Immature natural killer cell (primary cell): ENCODE data around the gene RPL29. TPM values are rescaled to one million over a fixed set of nuclear protein-coding genes. Genes with fewer than 3 reads are reported as not detected.

ENCODE experiments used
- DNase-seq, 3 donors: peaks; one replicate each; pipeline ENCODE4 v3.0.0; 2022; ENCODE audit warnings: mixed read lengths in 1 of 3
- H3K27ac Mint-ChIP-seq, 6 donors: one replicate each; pipeline ENCODE4 v1.8.0; 2020; ENCODE audit warnings: mixed read lengths in 6 of 6, mild to moderate bottlenecking in 5 of 6, inconsistent platforms in 4 of 6, moderate library complexity in 3 of 6
- H3K27me3 Mint-ChIP-seq, 3 donors: one replicate each; pipeline ENCODE4 v1.8.0; 2020 to 2021; ENCODE audit warnings: low read depth in 3 of 3, mild to moderate bottlenecking in 3 of 3, mixed read lengths in 3 of 3, moderate library complexity in 3 of 3, inconsistent platforms in 1 of 3
- H3K36me3 Mint-ChIP-seq, 3 donors: one replicate each; pipeline ENCODE4 v1.8.0; 2020; ENCODE audit warnings: mixed read lengths in 3 of 3, inconsistent platforms in 2 of 3, mild to moderate bottlenecking in 2 of 3
- H3K4me1 Mint-ChIP-seq, 2 donors: one replicate each; pipeline ENCODE4 v1.8.0; 2020; ENCODE audit warnings: inconsistent platforms in 2 of 2, mild to moderate bottlenecking in 2 of 2, mixed read lengths in 2 of 2, moderate library complexity in 1 of 2
- H3K4me3 Mint-ChIP-seq, 5 donors: one replicate each; pipeline ENCODE4 v1.8.0; 2020; ENCODE audit warnings: mild to moderate bottlenecking in 5 of 5, mixed read lengths in 5 of 5, inconsistent platforms in 3 of 5, moderate library complexity in 3 of 5
- H3K9me3 Mint-ChIP-seq, 6 donors: one replicate each; pipeline ENCODE4 v1.8.0; 2020; ENCODE audit warnings: mild to moderate bottlenecking in 6 of 6, mixed read lengths in 6 of 6, inconsistent platforms in 4 of 6, moderate library complexity in 3 of 6
- polyA plus RNA-seq, 3 donors: library from polyadenylated mRNA; unstranded; fragments of 300-500 nt; fragmentation: Illumina TruSeq; gene quantifications; one replicate each; pipeline ENCODE4 v1.2.3, GENCODE V29; 2021

Gene RPL29
- polyA plus RNA-seq, 3 donors from 2014 or later, result 501 to 1,073 (median 800) TPM

DNA sequence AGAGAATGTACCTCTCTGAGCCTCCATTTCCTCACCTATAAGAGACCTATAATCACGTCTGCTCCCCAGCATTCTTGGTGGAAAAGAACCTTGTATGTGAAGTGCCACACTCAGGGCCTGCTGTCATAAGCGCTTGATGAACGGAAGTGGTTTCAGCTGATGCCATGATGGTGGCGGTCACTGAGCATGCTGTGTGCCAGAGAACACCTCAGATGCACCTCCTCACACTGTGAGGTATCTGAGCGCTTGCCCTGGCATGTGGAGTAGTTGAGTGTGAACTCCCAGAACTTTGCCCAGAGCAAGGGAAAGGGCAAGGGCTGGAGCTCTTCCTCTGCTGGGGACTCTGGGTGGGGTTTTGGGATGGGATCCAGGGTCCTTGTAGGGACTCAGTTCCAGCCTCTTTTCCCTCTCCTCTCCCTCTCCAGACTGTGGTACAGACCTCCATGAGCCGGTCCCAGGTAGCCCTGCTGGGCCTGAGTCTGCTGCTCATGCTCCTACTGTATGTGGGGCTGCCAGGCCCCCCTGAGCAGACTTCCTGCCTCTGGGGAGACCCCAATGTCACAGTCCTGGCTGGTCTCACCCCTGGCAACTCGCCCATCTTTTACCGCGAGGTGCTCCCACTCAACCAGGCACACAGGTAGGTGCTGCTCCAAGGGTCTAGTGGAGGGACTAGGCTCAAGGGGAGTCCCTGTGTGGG lies 18.1 kb downstream of the RPL29 start:
- H3K27ac Mint-ChIP-seq, result peak overlapping the region; percentile 11 to 89 (median 64)
- H3K4me1 Mint-ChIP-seq, result peaks cover 52 to 54% of the 10 kb centered on the region in 2 donors
- H3K27me3 Mint-ChIP-seq, result peaks cover 2 to 19% (median 6%) of the 10 kb centered on the region in 3 donors
- DNase-seq, result peak in 1 of 3 donors; percentile 39
- H3K4me3 Mint-ChIP-seq, result peak overlapping the region; percentile 22 to 77 (median 65)
- H3K9me3 Mint-ChIP-seq, result peaks cover 0 to 1% (median 0%) of the 10 kb centered on the region in 6 donors
- H3K36me3 Mint-ChIP-seq, result no peaks in the 10 kb centered on the region

DNA sequence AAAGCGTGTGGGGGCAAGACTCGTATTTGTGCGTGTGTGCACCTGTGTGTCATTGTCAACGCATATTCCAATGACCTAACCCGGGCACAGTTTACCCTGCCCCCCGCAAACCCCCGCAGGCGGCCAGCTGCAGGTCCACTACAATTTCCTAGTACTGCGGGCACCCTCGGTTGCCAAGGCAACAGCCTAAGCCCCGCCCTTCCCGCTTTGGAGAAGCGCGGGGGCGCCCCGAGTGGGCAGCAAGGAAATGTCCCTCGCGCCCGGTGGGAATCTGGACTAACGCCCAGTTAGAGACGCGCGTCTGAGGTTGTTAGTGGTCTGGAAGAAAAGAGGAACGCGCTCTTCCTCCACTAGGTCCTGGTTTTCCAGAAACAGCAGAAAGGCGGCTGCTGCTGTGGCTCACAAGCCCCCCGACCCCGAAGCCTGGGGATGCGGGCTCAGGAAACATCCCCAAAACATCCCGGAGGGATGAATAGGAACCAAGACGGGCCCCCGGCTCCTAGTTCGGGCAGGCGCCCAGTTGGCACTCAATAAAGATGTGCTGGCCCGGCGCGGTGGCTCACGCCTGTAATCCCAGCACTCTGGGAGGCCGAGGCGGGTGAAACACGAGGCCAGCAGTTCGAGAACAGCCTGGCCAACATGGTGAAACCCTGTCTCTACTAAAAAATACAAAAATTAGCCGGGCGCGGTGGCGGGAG lies 19.7 kb downstream of the RPL29 start:
- Mint-ChIP-seq H3K27me3 (peaks cover 3 to 12% (median 5%) of the 10 kb centered on the region in 3 donors), H3K4me3 (peak overlapping the region; percentile 89 to 98 (median 90))

DNA sequence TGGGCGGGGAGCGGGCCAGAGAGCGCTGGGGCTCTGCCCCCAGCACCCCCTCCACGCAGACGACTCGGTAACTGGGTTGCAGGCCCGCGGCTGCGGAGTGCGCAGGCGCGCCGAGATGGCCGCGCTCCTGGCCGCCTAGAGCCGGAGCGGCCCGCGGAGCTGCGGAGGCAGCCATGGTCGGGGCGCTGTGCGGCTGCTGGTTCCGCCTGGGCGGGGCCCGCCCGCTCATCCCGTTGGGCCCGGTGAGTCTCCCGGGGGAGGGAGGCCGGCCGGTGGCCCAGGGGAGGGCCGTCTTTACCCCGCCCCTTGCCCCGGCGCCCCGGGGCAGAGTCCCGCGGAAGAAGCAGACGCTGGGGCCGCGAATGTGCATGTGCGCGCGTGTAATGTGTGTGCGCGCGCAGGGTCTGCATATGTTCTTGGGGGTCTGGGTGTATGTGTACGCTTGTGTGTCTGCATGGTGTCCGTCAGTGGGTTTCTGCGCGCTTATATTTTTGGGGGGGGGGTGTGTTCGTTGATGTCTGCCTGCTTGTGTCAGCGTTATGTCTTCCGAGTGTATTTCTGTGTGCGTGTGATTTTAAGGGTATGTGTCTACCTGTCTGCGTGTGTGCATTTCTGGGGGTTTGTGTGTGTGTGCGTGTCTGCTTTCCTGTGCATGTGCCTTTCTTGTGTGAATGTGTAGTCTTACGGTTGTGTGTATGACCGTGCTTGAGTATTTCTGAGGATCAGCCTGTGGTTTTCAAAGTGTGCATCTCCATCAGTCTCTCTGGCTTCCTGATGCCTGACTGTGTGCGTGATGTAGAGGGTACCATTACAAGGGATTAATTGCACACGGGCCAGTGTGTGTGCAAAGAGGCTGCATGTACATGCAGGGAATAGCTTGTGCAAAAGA lies 20.5 kb downstream of the RPL29 start, which contains the start of gene ABHD14A:
Gene ABHD14A (plus strand): TSS at position 102 of the 889 bp plus-strand sequence. CDS start 72 bp downstream, at position 174.
- Mint-ChIP-seq H3K27me3 (peaks cover 3 to 9% (median 5%) of the 10 kb centered on the region in 3 donors), H3K4me3 (peak within 1 kb of the TSS; percentile 95 to 98 (median 96)), H3K9me3 (peaks cover 0 to 1% (median 0%) of the 10 kb centered on the region in 6 donors), H3K27ac (peak within 1 kb of the TSS; percentile 85 to 94 (median 92)), H3K36me3 (no peaks in the 10 kb centered on the region), H3K4me1 (peaks cover 36 to 41% of the 10 kb centered on the region in 2 donors)
- peak; percentile 77 to 81 (median 80) for DNase-seq

More for the DNA sequence above, 19.7 kb downstream of the RPL29 start:
- H3K36me3 Mint-ChIP-seq, result no peaks in the 10 kb centered on the region
- H3K27ac Mint-ChIP-seq, result peak overlapping the region in 5 of 6 donors; percentile 42 to 88 (median 74)
- peak; percentile 43 to 47 (median 47) for DNase-seq
- H3K9me3 Mint-ChIP-seq, result peaks cover 0 to 1% (median 0%) of the 10 kb centered on the region in 6 donors
- H3K4me1 Mint-ChIP-seq, result peaks cover 38 to 43% of the 10 kb centered on the region in 2 donors

DNA sequence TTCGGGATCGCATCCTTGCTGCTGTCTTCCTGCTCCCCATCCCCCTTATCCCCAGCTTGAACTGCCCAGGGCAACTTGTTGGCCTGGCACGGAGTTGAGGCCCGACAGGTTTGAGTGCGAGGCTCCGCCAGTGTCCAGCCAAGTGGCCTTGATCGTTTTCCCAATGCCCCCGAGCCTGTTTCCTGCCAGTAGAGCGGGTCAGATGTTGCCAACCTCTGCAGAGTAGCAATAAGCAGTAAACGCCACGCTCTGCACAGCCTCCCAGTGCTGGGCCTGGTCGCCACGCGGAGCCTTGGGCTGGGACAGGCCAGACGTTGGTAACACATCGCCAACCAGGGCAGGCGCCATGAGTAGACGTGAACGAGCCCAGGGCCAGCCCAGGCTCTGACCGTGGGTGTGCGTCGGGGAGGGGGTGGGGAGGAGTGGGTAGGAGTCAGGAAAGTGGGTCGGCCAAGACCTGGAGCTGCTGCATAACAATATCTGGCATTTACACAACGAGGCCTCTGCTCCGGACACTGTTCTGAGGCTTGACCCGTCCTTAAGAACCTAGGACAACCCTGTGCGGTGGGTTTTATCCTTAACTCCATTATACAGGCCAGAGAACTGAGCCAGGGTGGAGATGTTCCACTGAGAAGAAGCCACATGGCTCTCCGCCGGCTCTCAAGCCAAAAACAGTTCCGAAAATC lies 21.3 kb downstream of the RPL29 start:
- no peaks in the 10 kb centered on the region for H3K36me3 Mint-ChIP-seq
- H3K27ac Mint-ChIP-seq, result peak overlapping the region; percentile 85 to 94 (median 92)
- H3K9me3 Mint-ChIP-seq, result peaks cover 0 to 1% (median 0%) of the 10 kb centered on the region in 6 donors
- H3K4me3 Mint-ChIP-seq, result peak overlapping the region; percentile 95 to 97 (median 96)
- peak in 1 of 3 donors; percentile 14 for DNase-seq
- H3K27me3 Mint-ChIP-seq, result peaks cover 5 to 9% (median 5%) of the 10 kb centered on the region in 3 donors
- H3K4me1 Mint-ChIP-seq, result peaks cover 36 to 41% of the 10 kb centered on the region in 2 donors

DNA sequence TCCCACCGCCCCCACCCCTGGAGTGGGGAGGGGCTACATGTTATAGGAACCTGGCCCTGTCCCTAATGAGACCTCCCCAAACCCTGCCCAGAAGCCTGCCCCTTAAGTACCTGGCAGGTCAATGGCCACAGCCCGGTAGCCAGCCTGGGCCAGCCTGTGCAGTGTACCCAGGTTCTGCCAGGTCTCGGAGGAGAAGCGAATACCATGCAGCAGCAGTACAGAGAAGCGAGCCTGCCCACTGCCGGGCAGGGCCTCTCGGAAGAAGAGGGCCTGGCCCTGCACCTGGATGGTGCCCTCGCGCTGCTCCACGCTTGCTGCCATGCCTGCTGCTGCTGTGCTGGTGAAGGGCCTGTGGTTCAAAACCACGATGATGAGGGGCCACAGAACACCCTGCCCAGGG lies 24.3 kb downstream of the RPL29 start:
- H3K9me3 Mint-ChIP-seq, result peaks cover 0 to 1% (median 0%) of the 10 kb centered on the region in 6 donors
- no peaks in the 10 kb centered on the region for H3K36me3 Mint-ChIP-seq
- peaks cover 31 to 37% of the 10 kb centered on the region in 2 donors for H3K4me1 Mint-ChIP-seq
- no peak for DNase-seq
- H3K4me3 Mint-ChIP-seq, result peak overlapping the region in 2 of 5 donors; percentile 18 to 21
- peaks cover 5 to 11% (median 5%) of the 10 kb centered on the region in 3 donors for H3K27me3 Mint-ChIP-seq
- H3K27ac Mint-ChIP-seq, result peak overlapping the region in 2 of 6 donors; percentile 7 to 45

DNA sequence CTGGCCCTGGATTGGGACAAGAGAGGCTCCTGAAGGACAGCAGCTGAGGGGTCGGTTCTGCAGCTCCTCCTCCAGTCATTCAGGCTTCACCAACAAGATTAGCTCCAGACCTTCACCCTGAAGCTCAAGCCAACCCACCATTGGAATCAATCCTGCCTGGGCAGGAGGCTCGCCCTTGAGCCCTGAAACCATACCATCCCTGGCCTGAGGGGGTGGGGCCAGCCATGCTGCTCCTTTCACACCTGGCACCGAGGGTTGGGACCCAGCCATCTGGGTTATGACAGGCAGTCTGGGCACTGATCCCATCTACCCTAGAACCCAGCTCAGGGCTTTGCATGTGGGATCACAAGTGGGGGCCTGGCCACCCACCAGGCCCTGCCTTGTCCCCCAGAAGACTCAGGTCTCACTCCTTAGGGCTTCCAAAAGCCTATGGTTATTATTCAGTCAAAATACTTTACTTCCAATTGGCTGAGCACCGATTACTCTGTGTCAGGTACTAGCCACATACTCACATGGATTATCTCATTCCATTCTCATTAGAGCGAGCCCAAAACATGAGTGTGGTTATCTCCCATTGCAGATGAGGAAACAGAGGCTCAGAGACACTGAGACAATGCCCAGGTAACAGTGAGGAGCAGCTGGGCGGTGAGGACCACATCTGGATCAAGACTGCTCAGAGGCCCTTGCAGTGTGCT lies 24.9 kb downstream of the RPL29 start:
- Mint-ChIP-seq H3K9me3 (peaks cover 0 to 1% (median 0%) of the 10 kb centered on the region in 6 donors), H3K27me3 (peaks cover 5 to 11% (median 7%) of the 10 kb centered on the region in 3 donors), H3K4me3 (peak overlapping the region in 1 of 5 donors; percentile 14), H3K4me1 (peaks cover 27 to 34% of the 10 kb centered on the region in 2 donors), H3K27ac (peak overlapping the region in 3 of 6 donors; percentile 34 to 50 (median 45)), H3K36me3 (no peaks in the 10 kb centered on the region)
- DNase-seq, result no peak

GRCh38 chr3:51969841-51970240 lies 25.9 kb downstream of the RPL29 start:
- Mint-ChIP-seq H3K9me3 (peaks cover 0 to 1% (median 0%) of the 10 kb centered on the region in 6 donors), H3K36me3 (no peaks in the 10 kb centered on the region), H3K27me3 (peaks cover 5 to 15% (median 8%) of the 10 kb centered on the region in 3 donors), H3K4me1 (peaks cover 19 to 31% of the 10 kb centered on the region in 2 donors), H3K4me3 (no peak overlapping the region), H3K27ac (peak overlapping the region in 1 of 6 donors; percentile 37)
- DNase-seq, result no peak

DNA sequence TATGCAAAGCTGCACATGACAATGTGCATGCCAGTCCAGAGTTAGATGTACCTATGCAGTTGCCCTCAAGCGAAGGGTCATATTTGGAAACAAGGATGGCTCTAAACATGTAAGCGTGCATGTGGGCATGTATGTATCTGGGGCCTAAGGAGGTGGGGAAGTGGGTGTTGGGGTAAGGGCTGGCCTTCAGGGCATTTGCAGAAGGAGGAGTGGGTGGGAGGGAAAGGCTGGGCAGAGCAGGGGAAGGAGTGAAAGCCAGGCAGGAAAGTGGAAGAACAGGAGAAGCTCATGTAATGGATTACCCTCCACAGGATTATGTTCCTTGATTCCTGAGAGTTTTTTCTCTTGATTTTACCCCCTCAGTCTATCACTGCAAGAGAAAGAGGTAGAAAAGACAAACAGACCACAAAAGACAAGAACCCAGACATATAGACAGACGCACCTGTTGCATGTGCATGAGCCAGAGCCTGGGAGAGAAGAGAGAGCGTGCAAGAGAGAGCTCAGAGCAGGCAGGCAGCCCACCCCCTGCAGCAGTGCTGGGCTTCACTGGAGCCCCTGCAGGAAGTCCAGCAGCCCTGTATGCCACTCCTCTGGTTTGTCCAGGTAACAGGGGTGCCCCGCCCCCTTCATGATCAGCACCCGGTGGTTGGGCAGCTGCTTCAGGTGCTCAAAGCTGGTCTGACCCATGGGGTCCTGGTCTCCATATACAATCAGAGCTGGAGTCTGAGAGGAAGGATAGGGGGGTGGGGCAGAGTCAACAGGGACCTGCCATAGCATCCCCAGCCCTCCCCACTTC lies 26.6 kb downstream of the RPL29 start:
- DNase-seq, result no peak
- no peaks in the 10 kb centered on the region for H3K9me3 Mint-ChIP-seq
- H3K27ac Mint-ChIP-seq, result peak overlapping the region in 2 of 6 donors; percentile 24 to 75
- no peaks in the 10 kb centered on the region for H3K36me3 Mint-ChIP-seq
- peaks cover 4 to 11% (median 6%) of the 10 kb centered on the region in 3 donors for H3K27me3 Mint-ChIP-seq
- peak overlapping the region; percentile 53 to 71 (median 64) for H3K4me3 Mint-ChIP-seq
- peaks cover 12 to 25% of the 10 kb centered on the region in 2 donors for H3K4me1 Mint-ChIP-seq

GRCh38 chr3:51968170-51968775 lies 27.4 kb downstream of the RPL29 start:
- H3K9me3 Mint-ChIP-seq, result no peaks in the 10 kb centered on the region
- H3K27ac Mint-ChIP-seq, result peak overlapping the region in 1 of 6 donors; percentile 57
- H3K4me1 Mint-ChIP-seq, result peaks cover 5 to 17% of the 10 kb centered on the region in 2 donors
- no peak for DNase-seq
- peaks cover 3 to 6% (median 4%) of the 10 kb centered on the region in 3 donors for H3K27me3 Mint-ChIP-seq
- H3K36me3 Mint-ChIP-seq, result no peaks in the 10 kb centered on the region
- peak overlapping the region; percentile 61 to 83 (median 74) for H3K4me3 Mint-ChIP-seq

DNA sequence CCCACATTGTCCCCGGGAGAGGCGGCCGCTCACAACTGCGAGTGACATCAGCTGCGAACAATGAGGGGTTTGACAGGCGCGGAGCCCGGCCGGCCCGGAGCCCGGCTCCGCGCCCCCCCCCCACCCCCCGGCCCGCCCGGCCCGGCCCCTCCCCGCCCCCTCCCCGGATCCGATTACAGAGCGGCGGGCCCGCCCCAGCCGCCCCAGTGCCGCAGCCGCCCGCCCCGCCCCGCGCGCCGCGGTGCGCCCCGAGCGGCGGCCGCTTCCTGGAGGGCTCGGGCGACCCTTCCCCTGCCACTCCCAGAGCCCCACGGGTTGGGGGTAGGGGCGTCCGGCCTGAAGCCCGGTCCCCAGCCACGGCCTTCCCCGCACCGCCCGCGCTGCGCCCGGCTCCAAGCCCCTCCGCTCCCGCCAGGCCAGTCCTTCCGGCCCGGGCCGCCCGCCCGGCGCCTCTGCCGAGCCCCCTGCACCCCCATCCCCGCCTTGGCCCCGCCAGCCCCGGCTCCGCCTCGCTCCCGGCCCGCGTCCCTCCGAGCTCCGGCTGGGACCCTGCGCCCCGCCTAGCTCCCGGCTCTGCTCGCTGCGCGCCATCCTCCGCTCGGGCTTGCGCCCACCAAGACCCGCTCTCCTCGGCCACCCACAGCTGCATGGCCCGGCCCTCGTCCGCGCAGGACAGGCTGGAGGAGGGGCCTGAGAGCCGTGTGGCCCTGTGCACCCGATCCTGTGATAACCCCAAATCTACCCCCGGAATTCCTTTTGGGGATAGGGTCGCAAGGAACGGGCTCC lies 28.1 kb downstream of the RPL29 start, which contains the start of gene PCBP4:
Gene PCBP4 (minus strand): TSS at position 71 of the 786 bp plus-strand sequence. CDS start 6,214 bp downstream, outside the sequence.
- H3K4me1 Mint-ChIP-seq, result peaks cover 5 to 17% of the 10 kb centered on the region in 2 donors
- H3K4me3 Mint-ChIP-seq, result peak within 1 kb of the TSS; percentile 81 to 88 (median 83)
- H3K9me3 Mint-ChIP-seq, result no peaks in the 10 kb centered on the region
- H3K36me3 Mint-ChIP-seq, result no peaks in the 10 kb centered on the region
- peak in 2 of 3 donors; percentile 36 for DNase-seq
- H3K27me3 Mint-ChIP-seq, result peaks cover 3 to 6% (median 4%) of the 10 kb centered on the region in 3 donors
- H3K27ac Mint-ChIP-seq, result peak within 1 kb of the TSS in 5 of 6 donors; percentile 26 to 71 (median 55)
